HG02678 (cell line): ENCODE data around the gene KCNV2.

ENCODE experiments used
- ATAC-seq: cut with Tn5 transposase; IDR thresholded peaks from one replicate; pipeline ENCODE4 v1.9.1; 2021; ENCODE audit warnings: mild to moderate bottlenecking, moderate library complexity; ENCODE audit not compliant: unreplicated experiment

Gene KCNV2

GRCh38 chr9:2718698-2719033 is 1.4 kb downstream of the KCNV2 start:
- no peak for ATAC-seq

- ATAC-seq: no peak
Measured at GRCh38 chr9:2720179-2720654, 2.9 kb downstream of the KCNV2 start.

- no peak for ATAC-seq
Measured at GRCh38 chr9:2722715-2723114, 5.4 kb downstream of the KCNV2 start.

DNA sequence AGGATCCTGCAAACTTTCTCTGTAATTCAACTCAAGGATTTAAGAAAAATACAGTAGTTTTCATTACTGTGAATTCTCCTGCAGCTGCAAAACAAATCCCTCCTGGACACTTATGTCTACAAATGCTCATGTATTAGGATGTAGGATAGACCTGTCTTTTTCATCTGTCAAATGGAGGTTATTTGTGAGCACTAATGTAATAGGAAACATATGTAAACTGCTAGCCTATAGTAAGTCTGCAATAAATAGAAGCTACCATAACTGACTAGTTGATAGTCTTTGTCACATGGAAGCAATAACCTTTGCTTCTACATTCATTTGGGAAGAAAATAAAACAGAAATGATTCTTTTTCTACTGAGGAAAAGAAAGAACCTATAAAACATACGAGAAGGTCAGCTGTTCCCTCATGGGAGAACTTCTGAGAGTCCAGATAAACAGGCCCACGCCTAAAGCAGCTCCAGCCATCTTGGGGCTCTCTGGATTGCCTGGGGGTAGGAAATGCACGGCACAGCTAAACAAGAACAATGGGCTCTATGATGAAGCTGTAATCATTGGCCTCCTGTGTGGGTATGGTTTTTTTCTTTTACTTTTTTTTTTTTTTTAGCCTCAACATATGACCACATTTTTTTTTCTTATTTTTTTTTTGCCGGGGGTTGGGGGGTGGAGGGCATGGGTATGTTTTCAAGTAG is 6.2 kb downstream of the KCNV2 start:
- no peak for ATAC-seq

- ATAC-seq: no peak
Measured at GRCh38 chr9:2725126-2725525, 7.8 kb downstream of the KCNV2 start.

DNA sequence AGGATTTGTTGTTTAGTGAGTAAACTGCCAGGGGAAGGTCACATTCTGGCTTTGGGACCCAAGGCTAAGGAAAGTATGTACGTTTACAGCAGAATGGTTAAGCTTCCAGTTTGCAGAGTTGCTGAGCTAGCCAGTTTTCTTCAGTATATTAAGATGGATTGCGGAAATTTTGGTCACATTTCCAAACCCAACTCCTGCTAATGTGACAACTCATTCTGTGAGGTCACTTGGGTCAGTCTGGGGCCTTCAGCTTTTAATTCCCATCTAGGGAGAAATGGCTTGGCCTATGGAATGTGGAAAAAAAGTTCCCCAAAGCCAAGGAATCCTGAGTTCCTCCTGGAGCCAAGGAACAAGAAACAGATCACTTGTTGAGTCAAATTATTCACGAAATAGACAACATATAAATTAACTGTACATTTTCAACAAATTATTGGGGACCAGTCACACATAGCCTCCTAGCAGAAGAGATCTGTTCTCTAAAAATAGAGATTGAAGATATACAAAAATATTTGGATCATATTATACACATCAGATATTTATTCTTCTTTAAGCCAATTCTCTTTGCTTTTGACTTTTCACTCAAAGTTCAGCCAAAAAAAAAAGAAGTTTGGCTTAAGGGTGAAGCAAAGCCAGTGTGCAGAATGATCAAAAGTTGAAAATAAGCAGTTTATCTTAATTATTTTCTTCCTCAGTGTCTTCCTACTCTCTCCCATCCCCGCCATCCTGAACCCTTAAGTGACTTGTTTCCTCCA is 8.8 kb downstream of the KCNV2 start:
- ATAC-seq: no peak

DNA sequence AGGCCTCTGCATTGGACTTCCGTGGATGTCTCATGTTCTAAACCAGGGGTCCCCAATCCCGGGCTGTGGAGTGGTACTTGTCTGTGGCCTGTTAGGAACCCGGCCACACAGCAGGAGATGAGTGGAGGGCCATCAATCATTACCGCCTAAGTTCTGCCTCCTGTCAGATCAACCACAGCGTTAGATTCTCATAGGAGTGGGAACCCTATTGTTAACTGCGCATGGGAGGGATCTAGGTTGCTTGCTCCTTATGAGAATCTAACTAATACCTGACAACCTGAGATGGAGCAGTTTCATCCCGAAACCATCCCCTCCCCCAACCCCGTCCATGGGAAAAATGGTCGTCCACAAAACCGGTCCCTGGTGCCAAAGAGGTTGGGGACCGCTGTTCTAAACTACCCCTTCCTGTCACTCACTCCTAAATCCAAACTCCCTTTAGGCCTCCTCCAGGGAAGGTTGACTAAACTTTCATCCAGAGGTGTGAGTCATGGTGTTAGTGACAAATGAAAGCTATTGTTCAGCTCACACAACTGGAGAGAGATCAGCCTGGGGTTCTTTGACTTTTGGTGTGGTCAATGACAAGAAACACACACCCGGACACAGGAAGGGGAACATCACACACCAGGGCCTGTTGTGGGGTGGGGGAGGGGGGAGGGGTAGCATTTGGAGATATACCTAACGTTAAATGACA is 9.5 kb downstream of the KCNV2 start:
- ATAC-seq: no peak

GRCh38 chr9:2727374-2727773 is 10.1 kb downstream of the KCNV2 start:
- no peak for ATAC-seq

DNA sequence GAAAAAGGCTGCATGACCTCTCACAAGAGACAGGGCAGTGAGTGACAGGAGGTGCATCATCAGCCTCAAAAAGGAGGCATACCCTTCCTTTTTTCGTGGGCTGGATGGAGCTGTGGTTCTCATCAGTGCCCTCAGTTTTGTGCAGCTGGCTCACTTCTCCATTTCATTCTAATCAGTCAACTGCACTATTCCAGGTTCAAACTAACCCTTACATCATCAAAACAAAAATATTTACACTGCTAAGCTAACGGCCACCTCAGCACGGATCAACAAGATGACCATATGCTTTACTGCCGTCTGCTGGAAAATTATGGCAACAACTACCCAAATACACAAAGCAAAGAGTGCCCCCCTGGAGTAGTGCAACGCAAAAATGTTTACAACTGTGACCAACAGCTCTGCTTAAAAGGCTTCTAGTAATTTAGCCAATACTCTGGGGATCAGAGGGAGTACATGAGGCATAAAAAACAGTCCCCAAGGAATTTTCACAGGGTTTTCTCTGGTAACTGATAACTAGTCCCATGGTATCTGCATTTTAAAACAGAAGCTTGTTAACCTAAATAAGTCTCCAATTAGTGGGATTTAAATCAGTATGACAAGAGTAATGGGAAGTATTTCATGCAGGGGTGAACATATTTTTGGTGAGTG is 10.8 kb downstream of the KCNV2 start:
- ATAC-seq: peak; percentile 87

DNA sequence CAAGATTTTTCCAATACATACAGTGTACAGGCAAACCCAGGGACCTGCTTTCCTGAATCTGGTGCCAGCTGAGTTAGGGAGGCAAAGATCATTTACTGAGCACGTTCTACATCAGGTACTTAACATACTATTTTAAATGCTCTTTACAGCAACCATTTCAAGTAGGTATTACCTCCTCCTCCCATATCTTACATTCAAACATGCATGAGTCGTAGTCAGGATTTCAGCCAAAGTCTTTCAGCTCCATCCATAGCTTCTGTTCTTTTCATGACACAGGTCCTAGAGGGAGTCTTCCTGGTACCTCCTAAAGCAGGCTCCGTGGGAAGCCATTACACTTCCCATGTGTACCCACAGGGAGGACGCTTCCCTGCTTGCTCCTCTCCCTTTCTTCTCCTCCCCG is 11.7 kb downstream of the KCNV2 start:
- ATAC-seq: no peak

DNA sequence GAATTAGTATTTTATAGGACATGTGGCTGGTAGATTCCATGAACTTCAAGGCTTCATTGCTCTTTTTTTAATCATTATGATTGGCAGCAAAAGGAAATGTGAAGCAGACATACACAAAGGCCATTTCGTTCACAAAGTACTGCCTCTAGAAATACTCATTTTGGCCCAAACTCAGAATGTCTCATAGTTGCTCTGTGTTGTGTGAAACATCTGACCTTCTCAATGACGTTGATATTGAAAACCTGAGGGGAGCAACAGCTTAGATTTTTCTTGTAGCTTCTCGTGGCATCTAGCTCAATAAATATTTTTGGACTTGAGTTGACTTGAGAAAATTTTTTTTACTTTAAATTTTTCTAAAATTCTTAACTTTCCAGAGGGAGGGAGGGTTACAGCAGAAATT is 12.4 kb downstream of the KCNV2 start:
- no peak for ATAC-seq

DNA sequence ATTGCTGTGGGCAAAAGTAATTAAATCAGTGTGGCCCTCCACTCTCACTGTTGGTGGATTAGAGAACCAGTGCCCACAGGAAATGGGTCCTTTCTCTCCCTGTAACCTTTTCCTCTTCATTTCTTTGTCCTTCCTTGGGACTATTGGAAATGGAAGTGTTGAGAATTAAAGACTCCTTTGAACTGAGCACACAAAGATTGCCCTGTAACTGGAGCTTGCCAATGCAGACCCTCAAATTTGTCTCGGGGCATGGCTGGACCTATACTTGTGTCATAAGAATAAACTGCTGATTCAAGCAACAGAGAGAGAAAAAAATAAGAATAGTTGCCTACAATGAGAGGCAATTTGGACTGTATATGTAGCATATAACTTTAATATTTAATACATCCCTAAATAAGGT is 13.7 kb downstream of the KCNV2 start:
- no peak for ATAC-seq

- no peak for ATAC-seq
Measured at GRCh38 chr9:2732492-2732891, 15.2 kb downstream of the KCNV2 start.

GRCh38 chr9:2740616-2741015 is 23.3 kb downstream of the KCNV2 start:
- no peak for ATAC-seq

- no peak for ATAC-seq
Measured at GRCh38 chr9:2741441-2742158, 24.3 kb downstream of the KCNV2 start.

DNA sequence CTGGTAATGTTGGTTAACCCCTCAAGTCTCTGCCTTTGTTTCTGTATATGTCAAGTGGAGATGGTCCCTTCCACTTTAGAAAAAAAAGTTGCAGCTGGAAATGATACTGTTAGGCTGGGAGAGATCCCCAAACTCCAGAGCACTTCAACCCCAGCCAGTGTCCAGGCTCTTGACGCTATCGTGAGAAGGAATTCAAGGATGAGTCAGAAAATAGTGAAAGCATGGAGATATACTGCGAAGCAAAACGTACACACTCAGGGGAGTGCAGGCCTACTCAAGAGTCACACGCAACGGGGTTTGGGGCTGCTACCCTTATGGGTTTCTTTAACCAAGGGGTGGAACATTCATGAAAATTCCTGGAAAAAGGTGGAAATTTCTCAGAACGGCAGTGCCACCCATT is 24.9 kb downstream of the KCNV2 start:
- ATAC-seq: no peak

DNA sequence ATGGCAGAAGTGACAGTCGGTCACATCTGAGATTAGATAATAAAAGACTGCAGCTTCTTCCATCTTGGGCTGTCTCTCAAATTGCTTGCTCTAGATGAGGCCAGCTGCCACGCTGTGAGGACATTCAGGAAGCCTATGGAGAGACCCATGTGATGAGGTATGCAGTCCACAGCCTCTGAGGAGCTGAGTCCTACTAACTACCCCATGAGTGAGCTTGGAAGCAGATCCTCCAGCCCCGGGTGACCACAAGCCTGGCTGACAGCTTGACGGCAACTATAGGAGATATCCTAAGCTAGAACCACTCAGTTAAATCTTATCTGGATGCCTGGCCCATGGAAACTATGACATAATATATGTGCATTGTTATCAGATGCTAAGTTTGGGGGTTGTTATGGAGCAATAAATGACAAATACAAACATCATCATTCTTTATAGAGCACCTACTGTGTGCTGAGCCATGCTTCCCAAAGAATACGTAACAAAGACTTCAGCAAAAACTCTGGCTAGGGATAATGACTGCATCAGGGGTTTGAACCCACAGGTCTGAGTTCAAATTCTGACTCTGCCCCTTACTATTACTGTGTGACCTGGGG is 26.7 kb downstream of the KCNV2 start:
- ATAC-seq: no peak

DNA sequence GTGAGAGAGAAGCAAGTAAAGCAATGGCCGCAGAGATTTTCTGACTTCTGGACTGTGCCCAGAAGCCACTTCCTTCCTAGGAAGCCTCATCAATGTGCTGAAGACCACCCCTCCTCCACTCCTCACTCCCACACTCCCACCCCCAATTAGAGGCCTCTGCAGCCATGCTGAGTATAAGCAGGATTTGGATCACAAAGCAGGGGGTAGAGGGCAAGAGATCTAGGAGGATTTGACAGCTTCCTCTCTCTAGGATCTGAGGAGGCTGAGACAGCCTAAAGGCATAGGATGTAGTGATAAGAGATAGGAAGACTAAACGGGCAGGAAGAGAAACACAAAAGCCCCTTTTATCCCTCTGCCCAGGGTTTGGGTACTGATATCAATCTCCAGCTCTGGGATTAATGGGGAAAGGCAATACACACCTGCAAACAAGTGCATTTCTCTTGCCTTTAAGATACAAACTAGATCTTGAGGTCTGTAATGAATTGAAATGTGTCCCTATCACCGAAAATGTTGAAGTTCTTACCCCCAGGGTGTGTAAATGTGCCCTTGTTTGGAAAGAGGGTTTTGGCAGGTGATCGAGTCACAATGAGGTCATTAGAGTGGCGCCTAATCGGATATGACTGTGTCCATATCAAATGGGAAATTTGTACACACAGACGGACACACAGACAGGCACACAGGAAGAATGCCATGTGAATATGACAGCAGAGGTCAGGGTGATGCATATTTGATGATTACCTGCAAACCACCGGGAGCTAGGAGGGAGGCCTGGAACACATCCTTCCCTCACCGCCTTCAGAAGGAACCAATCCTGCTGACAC is 28.5 kb downstream of the KCNV2 start:
- no peak for ATAC-seq

- no peak for ATAC-seq
Measured at GRCh38 chr9:2749485-2749884, 32.2 kb downstream of the KCNV2 start.

GRCh38 chr9:2755285-2755684 is 38.0 kb downstream of the KCNV2 start:
- no peak for ATAC-seq
